Esophagus muscularis mucosa (tissue), 3 donors: ENCODE measurements around the gene PEX11G.

Experiments
- CTCF ChIP-seq, 3 experiments: fragments of 200-600 bp in 2 of 3; fragments of 450-650 bp in 1 of 3; sonication (generic) in 2 of 3; IDR thresholded peaks; one replicate each; pipeline ENCODE4 v1.5.1; 2017 to 2019; ENCODE audit warnings: antibody characterized with exemption in 3 of 3, mild to moderate bottlenecking in 2 of 3, moderate library complexity in 1 of 3
- POLR2A ChIP-seq: fragments of 450-650 bp; IDR thresholded peaks from one replicate; pipeline ENCODE4 v1.6.1; 2017; ENCODE audit warnings: antibody characterized with exemption, moderate library complexity, mild to moderate bottlenecking, low read depth
- POLR2AphosphoS5 ChIP-seq, 2 donors: sonication (generic); formaldehyde crosslinking; IDR thresholded peaks; one replicate each; pipeline ENCODE4 v1.6.1; 2017; ENCODE audit warnings: antibody characterized with exemption in 2 of 2

GRCh38 chr19:7477758-7478157, 11.1 kb downstream of the PEX11G start:
- TF ChIP-seq POLR2A, result no peak
- no peak for TF ChIP-seq CTCF (IDR thresholded peaks at IDR 0.05)
- no peak for TF ChIP-seq POLR2AphosphoS5 (IDR thresholded peaks at IDR 0.05)
